ENCODE data around the gene SRSF8. TPM values are rescaled to one million over a fixed set of nuclear protein-coding genes. Genes with fewer than 3 reads are reported as not detected.
A peak's percentile ranks its signal among the peaks of the same experiment; 100 is the strongest.

Gene SRSF8
- total and polyA plus RNA-seq, 2 of the 4 experiments (the other 2 are of a cell fraction) = 3.4 to 14.3 TPM

DNA sequence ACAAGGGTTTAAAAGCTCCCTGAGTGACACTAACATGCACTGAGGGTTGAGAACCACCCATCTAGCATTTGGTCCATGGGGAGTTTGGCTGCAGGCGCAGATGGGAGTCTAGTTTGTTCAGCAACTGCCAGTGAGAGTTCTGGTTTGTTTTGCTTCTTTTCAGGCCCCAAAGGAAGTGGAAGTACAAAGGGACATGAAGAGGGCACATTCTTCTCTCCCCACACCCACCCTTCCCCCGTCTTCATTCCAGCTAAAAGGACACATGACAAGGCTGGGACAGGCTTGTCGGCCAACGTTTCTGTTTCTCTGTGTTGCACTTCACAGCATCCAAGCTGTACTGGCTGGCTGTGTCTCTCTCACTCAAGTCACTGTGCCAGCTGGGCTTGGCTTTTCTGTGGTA is 14.7 kb downstream of the SRSF8 start:
- H3K27ac ChIP-seq (ENCODE audit: insufficient read depth, low read length) = no peak overlapping the region
- in situ Hi-C loops (cut with MboI; ENCODE audit: low sequenced_read_pairs) (no loop called here), intact Hi-C loops (cut with micrococcal nuclease) (no loop called here), dilution Hi-C loops (cut with HindIII; ENCODE audit: low sequenced_read_pairs, unreplicated experiment) (no loop called here)
- ChIA-PET CTCF (interaction anchor here (1.1 kb wide), 1 partner anchor 73 kb away, joined by 3 read pairs; no protein-coding TSS in a partner anchor), POLR2A (ENCODE audit: unreplicated experiment) (no interaction called here)
- H4K20me1 ChIP-seq (ENCODE audit: insufficient read depth, low read length) = no peaks in the 10 kb centered on the region
- no peak overlapping the region for H2BK5ac ChIP-seq (ENCODE audit: low read depth, low read length, poor library complexity, severe bottlenecking)
- H2AK9ac ChIP-seq (replicated peaks; ENCODE audit: low read depth, low read length, poor library complexity) = no peak overlapping the region
- no peak overlapping the region for H3K9ac ChIP-seq (ENCODE audit: low read depth, low read length)
- WGBS, 2 experiments (ENCODE audit: extremely low coverage in 2 of 2, insufficient read length in 1 of 2) = no CpG with 5 or more reads among the region's 4 CpGs
- no peaks in the 10 kb centered on the region for H3K79me1 ChIP-seq (ENCODE audit: low read depth in 1 of 2, low read length in 2 of 2)
- DNase-seq = no peak
- no TSS peak for BruUV-seq (replicated peaks)
- no peak overlapping the region for H4K8ac ChIP-seq (ENCODE audit: low read depth in 2 of 2, low read length in 2 of 2)
- no peak overlapping the region for H3K4me2 ChIP-seq (ENCODE audit: low read depth, low read length)
- no peaks in the 10 kb centered on the region for H3K9me3 ChIP-seq (ENCODE audit: control insufficient read depth, insufficient read depth, low read length)
- H3K27me3 ChIP-seq (ENCODE audit: control insufficient read depth, insufficient read depth, low read length) = no peaks in the 10 kb centered on the region; the same call in 1 of the 2 replicates
- H3K56ac ChIP-seq (ENCODE audit: extremely low read depth, insufficient read depth, low read length) = no peak overlapping the region
- no peak for TF ChIP-seq RCOR1 (IDR thresholded peaks at IDR 0.05; ENCODE audit: insufficient replicate concordance, low read length)
- no peak for TF ChIP-seq BHLHE40 (IDR thresholded peaks at IDR 0.05; ENCODE audit: low read depth, low read length)
- no peak for TF ChIP-seq SMC3 (IDR thresholded peaks at IDR 0.05; ENCODE audit: low read depth, low read length)
- no peak for TF ChIP-seq CTCF (conservative IDR thresholded peaks at IDR 0.05; ENCODE audit: low read depth, low read length)
- TF ChIP-seq FOS (IDR thresholded peaks at IDR 0.05; ENCODE audit: low read depth, low read length) = no peak
- H3K9me1 ChIP-seq (ENCODE audit: insufficient read depth, low read length) = no peaks in the 10 kb centered on the region
- H2AFZ ChIP-seq (replicated peaks; ENCODE audit: low read length, poor library complexity) = no peak overlapping the region
- H3K14ac ChIP-seq (replicated peaks; ENCODE audit: low read depth, low read length) = no peak overlapping the region
- H3K4ac ChIP-seq (ENCODE audit: low read depth, low read length) = no peak overlapping the region
- H3K18ac ChIP-seq (ENCODE audit: low read depth, low read length) = peak overlapping the region; percentile 35; the same call in 1 of the 2 replicates
- no peak overlapping the region for H2BK15ac ChIP-seq (ENCODE audit: low read depth, low read length)
- no peak overlapping the region for H2BK20ac ChIP-seq (ENCODE audit: low read depth, low read length)
- H3K23ac ChIP-seq (ENCODE audit: low read depth, low read length) = no peak overlapping the region
- no peaks in the 10 kb centered on the region for H3K36me3 ChIP-seq (ENCODE audit: control insufficient read depth, insufficient read depth, low read length)
- no peak overlapping the region for H2BK120ac ChIP-seq (ENCODE audit: low read depth, low read length)
- no peak overlapping the region for H3K4me3 ChIP-seq (ENCODE audit: insufficient read depth, low read depth, low read length)
- no peak for ATAC-seq (ENCODE audit: low read depth)
- no peak overlapping the region for H2AK5ac ChIP-seq (ENCODE audit: low read depth, low read length)
- H4K5ac ChIP-seq (ENCODE audit: low read depth, low read length) = no peak overlapping the region
- no peak overlapping the region for H4K91ac ChIP-seq (ENCODE audit: insufficient read depth, low read depth, low read length)
- peaks cover 3% of the 10 kb centered on the region; the same call in 1 of the 2 replicates for H3K4me1 ChIP-seq (ENCODE audit: control insufficient read depth, insufficient read depth, low read length)
